Stimulated activated naive CD4-positive, alpha-beta T cell (primary cell): Measurements from ENCODE around the gene NRCAM.
A peak's percentile ranks its signal among the peaks of the same experiment; 100 is the strongest.
"Not testable (repeated sequence)": the region's sequence is repeated elsewhere in the genome, so short reads cannot be mapped to it uniquely, and the experiment has no call there.

Source experiments
- DNase-seq, 6 experiments: peaks; one replicate each; lab custom pipeline; 2025; lab: John Stamatoyannopoulos, UW

The NRCAM gene

DNA sequence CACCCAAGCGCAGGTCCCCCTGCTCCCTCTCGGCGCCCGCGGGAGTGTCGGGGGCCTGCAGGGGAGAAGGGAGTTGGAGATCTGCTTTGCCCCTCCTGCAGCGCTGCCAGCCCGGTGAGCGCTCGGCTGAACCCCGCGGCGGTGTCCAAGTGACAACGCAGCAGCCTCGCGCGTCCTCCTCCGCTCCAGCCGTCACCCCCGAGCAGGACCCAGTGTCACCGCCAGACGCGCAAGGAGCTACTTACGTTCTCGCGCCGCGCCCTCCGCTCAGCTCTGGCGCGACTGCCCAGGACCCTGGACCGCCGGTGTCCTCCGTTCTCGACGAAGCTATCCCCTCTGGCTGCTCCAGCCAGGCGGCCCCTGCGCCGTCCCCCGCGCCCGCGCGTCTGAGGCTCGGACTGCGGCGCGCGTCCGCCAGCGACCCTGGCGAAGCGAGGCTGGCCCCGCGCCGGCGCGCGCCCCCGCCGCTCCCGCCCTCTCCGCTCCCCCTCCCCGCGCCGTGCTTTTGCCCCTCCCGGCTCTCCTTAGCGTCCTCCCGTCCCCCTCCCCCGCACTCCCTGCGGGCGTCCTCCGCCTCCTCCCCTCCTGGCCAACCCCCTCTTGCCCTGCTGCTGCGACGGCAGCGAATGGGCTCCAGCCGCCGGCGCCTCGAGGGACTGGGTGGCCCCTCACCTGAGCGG lies at the start of gene NRCAM:
Gene NRCAM (minus strand): TSS at position 439 of the 680 bp plus-strand sequence. CDS start 216,372 bp downstream, outside the sequence.
- peak in 5 of 6 experiments; percentile 21 to 63 (median 45) for DNase-seq

DNA sequence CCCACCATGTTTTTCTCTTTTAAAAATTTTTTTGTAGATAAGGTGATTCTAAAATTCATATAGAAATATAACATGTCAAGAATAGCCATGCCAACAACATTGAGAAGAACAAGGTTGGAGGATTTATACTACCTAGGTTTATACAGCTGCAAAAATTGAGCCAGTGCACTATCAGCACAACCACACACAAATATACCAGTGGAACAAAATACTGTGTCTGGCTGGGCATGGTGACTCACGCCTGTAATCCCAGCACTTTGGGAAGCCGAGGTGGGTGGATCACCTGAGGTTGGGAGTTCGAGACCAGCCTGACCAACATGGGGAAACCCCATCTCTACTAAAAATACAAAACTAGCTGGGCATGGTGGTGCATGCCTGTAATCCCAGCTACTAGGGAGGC lies 48.3 kb upstream of the NRCAM start:
- not testable (repeated sequence) for DNase-seq

DNA sequence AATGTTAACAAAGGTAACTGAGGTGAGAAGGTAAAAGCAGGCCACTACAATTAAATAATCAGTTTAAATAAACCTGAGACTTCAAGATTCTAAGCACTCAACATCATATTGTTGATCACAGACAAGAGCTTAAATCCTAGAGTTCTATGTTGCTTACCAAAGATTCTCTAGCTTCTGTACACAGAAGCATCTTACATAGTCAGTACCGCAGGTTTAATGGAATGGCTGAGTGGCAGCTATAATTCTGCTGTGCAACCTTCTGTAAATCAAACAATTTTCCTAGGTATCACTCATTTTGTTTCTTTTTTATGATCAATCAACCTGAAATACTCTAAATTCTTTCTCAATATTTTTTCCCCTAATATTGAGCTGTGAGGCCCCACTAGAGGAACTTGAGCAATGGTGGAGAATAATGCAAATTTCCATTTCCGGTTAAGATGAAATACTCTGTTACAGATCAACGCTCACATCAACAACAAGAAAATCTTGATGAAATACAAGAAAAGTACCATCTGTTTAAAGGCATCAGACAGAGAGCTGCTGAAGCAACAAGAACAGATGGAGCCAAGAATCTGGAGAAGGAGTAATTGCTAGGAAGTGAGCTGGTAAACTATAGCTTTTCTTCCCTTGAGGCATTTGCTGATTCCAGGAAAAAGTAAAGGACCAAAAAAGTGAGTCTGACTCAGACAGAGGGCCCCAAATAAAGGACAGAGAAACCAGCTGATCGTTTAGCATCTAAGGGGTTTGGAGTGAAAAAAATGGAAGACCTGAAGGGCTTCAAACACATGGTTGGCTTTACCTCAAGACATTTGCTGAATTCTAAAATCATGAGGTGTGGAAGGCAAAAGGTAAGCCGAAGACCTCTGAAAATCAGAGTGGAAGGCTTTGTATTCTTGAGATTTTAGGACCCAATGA lies 47.1 kb upstream of the NRCAM start:
- no peak for DNase-seq

DNA sequence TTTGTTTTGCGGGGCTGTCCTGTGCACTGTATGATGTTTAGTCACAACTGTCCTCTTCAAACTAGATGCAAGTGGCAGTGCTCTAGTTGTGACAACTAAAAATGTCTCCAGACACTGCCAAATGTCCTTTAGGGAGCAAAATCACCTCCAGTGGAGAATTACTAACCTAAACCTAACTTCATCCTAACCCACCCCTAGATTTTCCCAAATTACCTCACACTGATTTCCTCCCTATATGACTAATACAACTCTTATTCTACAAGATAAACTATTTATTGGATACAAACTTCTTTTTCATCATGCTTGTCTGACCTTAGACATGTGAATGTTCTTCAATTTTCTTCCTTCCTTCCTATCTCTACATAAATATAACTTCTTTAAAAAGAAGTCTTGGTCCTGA lies 43.3 kb upstream of the NRCAM start:
- DNase-seq, result no peak

DNA sequence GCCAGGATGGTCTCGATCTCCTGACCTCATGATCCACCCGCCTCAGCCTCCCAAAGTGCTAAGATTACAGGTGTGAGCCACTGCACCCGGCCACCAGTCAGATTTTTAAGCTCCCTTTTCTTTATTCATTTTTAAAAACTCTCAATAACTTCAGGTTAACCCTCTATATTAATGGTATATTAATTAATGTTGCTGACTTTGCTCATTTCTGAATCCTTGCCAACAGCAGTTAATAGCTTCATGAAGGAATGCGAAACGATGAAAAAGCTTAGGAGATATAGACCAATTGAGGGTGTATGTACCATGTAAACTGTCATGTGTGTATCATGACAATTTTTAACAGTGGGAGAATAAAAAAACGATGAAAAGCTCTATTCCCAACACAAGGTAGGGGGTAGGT lies 42.2 kb upstream of the NRCAM start:
- DNase-seq, result no peak

DNA sequence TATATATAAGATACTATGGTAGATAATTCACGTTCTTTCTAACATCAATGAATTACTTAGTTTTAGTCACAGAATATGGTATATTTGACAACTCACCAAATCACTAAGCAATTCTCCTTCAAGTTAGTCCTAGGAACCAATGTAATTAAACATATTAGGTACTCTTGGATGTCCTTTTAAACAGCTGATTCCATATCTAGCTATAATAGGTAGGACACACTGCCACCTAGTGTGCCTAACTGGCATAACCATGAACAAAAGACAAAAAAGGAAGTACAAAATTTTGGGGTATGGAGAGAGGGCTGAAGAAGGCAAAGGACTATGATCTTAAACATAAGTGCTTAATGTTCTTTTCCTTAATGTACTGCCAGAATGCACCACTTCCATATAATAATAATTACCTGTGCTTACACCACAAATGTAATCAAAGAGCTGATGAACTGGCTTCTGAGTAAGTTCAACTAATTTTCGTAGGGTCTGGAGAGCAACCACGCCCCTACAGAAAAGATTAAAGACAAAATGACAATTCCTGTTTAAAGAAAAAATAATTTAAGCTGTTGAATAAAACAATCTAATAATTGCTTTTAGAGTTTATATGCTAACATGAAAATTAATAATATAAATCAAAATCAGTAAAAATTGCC lies 41.0 kb upstream of the NRCAM start:
- peak in 5 of 6 experiments; percentile 9 to 56 (median 38) for DNase-seq

DNA sequence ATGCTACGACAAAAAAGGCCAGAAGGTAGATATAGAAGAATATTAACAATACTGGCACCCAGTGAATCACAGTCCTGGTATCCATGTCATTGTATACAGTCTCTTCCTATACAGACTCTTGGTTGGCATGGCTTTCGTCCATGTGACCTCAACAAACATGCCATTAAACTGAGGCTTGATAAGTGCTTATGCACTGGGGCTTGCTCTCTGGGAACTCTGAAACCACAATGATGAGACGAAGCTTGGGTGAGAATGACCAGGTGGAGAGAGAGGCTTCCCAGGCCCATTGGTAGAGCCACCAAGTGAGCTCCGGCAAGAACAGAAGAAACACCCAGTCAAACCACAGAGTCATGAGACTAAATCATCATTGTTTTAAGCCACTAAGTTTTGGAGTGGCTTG lies 36.5 kb upstream of the NRCAM start:
- no peak for DNase-seq

DNA sequence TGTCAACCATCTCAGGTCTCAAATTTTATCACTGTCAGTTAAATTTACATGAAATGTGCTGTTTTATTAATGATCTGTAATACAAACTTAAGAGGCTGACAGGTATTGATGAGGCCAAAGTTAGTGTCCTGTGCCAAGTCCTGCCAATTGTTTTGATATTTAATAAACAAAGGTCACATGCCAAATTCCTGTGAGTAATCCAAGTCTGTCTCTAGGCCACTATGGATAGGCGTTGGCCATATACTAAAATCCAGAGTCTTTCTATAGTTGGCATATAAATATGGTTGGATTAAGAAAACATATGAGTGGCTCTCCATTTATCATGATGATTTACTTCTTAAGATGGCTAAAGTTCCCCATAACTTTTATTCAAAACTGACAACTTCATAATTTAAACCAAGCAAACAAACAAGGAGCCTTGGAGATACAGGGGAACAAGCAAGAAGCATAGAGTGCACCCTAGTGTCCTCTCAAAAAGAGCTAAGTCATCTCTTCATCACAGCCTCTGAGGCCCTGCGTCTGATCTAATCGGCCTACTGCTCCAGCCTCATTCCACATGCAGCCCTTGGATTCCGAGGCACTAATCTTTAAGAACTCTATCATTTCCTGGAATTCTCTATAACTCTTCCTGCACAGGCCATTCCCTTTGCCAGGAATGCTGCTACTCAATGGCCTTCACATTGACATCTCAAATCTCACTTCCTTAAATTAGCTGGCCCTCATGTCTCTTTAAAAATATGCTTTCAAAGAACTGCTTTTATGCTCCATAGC lies 32.7 kb upstream of the NRCAM start:
- DNase-seq, result no peak

DNA sequence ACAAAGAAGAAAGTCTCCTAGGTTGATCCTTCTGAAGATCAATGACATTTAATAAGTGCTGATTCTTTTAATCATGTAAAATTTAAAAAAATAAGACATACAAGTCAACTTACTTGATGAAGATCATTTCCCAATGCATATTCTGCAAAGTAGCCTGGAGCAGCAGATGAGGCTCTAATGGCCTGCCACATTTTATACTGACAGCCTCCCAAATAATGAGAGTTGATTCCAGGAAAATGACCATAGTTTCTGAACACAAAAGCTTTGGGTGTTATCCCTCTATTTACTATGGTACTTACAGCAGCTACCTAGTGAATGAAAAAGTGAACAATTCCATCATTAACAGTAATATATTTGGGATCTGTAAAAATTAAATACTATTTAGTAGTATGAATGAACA lies 31.4 kb upstream of the NRCAM start:
- DNase-seq, result no peak

DNA sequence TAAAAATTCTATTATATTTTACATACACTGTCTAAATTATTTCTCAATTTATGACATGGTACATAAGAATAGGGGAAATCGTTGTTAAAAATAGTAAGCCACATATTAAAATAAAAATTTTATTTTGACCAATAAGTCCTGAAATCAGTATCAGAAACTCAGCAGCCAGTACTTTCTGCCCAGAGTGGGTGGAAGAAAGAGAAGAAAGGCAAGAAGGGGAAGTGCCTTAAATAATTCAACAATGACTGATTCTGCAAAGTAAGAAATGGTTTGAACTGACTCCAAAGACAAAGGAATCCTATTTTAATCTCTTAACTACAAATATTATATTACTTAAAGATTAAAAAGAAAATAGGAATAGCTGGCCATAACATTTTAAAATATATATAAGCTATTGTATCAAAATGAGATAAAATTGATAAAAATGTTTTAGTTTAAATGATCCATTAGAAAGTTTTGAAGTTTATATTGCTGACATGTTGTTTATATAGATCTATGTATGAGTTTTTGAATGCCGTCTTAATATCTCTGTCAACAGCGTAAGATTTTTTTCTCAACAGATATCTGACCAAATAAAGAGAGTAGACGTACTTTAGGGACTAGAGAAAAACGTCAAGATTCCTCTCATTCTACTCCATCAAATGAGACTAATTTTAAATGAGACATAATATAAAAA lies 30.2 kb upstream of the NRCAM start:
- DNase-seq, result no peak

DNA sequence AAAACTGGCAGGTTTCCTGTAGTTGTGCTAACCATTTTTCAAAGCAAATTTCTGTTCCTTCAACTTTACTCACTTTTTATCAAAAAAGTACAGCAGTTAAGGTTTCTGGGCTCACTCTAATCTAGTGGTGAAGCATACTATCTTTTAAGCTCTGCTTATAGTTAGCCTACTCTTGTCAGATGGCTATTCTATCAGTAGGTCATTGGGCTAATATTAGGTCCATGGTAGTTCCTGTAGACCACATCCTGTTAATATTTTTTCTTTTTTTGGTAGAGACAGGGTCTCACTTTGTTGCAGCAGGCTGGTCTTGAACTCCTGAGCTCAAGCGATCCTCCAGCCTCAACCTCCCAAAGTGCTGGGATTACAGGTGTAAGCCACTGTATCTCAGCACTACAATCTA lies 27.9 kb upstream of the NRCAM start:
- no peak for DNase-seq

DNA sequence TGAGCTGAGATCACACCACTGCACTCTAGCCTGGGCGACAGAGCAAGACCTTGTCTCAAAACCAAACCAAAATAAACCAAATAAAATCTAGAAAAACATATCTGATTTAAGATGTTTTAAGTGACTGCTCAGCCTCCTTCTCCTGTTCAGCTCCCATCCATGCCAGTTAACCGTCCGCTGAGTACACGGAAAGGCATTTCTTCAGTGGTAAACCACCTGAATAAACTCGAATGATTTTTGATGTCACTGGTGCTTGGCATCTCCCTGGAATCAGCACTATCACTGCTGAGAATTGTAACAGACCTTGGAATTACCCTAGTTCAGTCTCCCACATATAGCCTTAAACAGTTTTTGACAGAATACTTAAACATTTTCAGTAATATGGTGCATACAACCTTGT lies 24.1 kb upstream of the NRCAM start:
- DNase-seq, result no peak

DNA sequence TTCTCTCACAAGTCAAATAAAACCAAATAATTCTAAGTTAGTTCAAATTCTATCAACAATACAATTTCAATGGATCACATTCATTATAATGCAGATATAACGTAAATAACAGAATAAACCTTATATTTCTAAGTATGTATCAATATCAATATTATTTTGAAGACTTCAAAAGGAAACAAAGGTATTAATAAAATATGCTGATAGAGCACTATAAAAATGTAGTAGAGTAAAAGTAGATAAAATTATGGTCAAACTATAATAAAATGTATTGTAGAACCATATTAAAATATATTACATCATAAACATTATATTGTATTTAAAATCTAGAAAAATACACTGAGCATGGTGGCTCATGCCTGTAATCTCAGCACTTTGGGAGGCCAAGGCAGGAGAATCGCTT lies 23.5 kb upstream of the NRCAM start:
- DNase-seq, result no peak

DNA sequence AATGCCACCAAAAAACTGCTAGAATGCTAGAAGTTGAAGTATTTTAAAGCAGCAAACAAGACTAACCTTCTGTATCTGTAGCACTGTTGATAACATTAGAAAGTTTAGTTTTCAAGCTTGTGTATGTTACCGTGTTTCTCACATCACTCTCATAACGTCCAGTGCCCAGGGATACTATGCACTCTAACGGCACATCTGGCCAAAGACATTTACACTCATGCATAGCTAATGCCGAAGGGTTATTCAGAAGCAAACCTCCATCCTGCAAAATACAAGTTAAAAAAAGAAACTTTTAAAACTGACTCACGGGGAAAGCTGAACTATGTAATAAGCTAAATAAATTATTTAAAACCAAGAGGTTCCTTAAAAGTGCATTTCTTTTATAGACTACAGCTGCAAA lies 22.9 kb upstream of the NRCAM start:
- DNase-seq, result no peak

DNA sequence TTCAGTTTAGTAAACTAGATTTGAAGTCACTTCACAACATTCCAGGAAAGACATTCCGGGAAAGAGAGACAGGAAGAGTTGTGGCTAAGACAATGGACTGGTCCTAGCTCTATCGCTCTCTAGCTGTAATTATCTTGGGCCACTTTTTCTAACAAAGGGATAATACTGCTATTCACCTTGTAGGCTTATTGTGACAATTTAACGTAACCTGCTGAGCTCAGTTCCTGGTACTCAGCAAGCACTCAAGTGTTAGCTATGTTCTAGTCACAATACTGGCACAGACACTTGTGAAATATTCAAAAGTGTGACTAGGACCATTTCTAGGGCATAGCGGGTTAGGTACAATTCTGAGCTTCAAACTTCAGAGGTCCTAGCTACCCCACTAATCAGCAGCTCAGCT lies 12.0 kb upstream of the NRCAM start:
- DNase-seq, result no peak

DNA sequence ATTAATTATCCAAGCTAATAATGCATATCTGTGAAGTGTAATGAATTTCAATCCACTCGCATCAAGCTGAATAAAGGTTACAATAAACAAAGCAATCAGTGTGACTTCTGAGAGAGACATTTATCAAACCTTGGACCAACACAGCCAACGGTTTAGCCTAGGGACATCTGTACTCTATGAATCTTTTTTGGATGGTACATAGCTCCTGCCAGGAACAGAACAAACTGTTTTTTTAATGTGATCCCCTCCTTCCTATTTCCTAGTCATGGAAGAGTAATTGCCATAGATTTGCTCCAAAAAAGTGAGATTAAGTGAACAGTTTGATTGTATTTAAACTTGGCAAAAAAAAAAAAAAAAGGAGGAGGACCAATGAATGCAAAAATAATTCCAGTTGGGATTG lies 11.2 kb upstream of the NRCAM start:
- DNase-seq, result no peak

DNA sequence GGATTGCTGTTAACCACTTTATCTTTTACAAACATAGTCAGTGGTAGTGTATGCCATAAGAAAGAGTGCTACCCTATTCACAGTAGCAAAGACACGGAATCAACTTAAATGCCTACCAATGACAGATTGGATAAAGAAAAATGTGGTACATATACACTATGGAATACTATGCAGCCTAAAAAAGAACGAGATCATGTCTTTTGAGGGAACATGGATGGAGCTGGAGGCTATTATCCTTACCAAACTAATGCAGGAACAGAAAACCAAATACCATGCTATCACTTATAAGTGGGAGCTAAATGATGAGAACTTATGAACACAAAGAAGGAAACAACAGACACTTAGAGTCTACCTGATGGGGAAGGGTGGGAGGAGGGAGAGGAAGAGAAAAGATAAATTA lies 10.1 kb upstream of the NRCAM start:
- not testable (repeated sequence) for DNase-seq

DNA sequence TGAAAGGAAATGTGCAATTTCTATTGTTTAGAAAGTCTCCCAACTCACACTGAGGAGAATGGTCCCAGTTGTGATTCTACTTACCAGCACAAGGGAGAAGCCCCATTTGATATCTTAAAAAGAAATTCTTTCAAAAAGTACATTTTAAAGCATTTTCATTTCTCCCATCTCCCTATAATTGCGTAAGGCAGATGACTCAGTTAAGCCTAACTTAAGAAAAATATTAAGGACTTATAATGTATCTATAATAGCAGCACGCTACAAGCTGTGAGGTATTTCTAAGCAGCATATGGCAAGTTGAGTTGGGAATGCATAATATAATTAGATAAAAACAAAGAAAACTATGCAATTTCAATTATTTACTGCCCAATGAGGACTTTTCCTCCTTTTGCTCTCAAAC lies 8.5 kb upstream of the NRCAM start:
- no peak for DNase-seq

DNA sequence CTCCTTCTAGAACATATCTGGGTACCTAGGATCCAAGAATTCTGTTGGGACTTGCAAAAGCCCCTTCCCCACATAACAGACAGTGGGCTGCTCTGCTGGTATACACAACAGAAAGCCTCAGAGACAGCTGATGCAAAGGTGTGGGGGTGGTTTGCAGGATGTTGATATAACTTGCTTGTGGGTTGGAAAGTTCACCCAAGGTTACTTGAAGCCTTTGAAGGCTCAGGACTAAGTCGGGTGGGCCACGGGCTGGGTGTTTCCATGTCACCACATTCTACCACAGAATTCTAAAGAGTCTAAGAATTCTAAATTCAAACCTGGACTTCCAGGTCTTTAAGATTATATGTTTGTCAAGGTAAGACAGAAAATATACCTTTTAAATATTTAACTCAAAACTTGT lies 7.4 kb upstream of the NRCAM start:
- peak in 4 of 6 experiments; percentile 23 to 78 (median 66) for DNase-seq

DNA sequence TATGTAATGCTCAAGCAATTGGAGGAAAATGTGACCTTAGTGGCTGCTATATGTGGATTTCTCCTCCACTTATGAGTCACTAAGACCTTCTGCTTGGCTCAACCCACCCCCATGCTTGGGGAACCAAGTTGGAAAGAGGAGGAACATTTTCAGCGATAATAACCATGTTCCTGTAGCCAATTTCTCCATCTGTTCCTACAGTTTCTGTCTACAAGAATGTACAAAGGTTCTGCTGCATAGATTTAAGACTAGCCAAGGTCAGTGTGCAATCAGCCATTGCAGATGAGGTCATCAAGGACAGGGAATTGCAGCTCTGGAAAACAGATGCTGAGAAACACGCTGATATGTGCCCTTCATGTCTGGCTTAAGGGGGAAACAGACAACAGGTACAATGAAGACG lies 5.6 kb upstream of the NRCAM start:
- DNase-seq, result no peak

DNA sequence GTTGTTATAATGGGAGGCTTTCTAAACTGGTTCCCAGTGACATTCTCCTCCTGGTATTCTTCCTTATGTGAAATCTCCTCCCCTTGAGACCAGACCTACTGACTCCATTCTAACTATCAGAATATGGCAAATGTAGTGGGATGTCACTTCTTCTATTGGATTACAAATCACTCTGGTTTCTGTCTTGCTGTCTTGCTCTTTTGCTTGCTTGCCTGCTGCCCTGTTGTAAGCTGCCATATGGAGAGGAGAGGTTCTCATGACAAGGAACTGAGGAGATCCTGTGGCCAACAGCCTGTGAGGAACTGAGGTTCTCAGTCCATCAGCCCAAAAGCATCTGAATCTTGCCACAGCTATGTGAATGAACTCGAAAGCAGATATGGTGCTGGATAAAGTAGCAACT lies 4.7 kb upstream of the NRCAM start:
- DNase-seq, result no peak
